Right lobe of liver (tissue), 6 donors: ENCODE results near the gene ZNF573. TPM values are rescaled to one million over a fixed set of nuclear protein-coding genes. Genes with fewer than 3 reads are reported as not detected.

ENCODE experiments used
- ATAC-seq, 4 donors: fragments of 200-7000 bp; cut with Tn5 transposase; one replicate each; pipeline ENCODE4 v1.9.1; 2020; ENCODE audit warnings: mild to moderate bottlenecking in 4 of 4, moderate library complexity in 4 of 4
- DNase-seq, 3 donors: peaks; one replicate each; pipeline ENCODE4 v3.0.0-alpha.2; 2020
- H3K27ac ChIP-seq, 3 donors: fragments of 200-600 bp; one replicate each; pipeline ENCODE4 v1.8.0; 2022
- H3K27me3 ChIP-seq, 2 donors: fragments of 200-600 bp; one replicate each; pipeline ENCODE4 v1.8.0; 2022
- H3K36me3 ChIP-seq, 4 donors: fragments of 200-600 bp; sonication (generic) in 1 of 4; one replicate each; pipeline versions ENCODE4 v1.5.1 to v1.8.0; 2017 to 2022; ENCODE audit warnings: control low read depth in 1 of 4
- H3K4me1 ChIP-seq, 4 donors: fragments of 200-600 bp; sonication (generic) in 1 of 4; one replicate each; pipeline versions ENCODE4 v1.5.1 to v1.8.0; 2017 to 2022; ENCODE audit warnings: control low read depth in 1 of 4
- H3K4me3 ChIP-seq, 3 donors: fragments of 200-600 bp; one replicate each; pipeline ENCODE4 v1.8.0; 2022
- H3K9me3 ChIP-seq, 4 donors: fragments of 200-600 bp; sonication (generic) in 1 of 4; one replicate each; pipeline versions ENCODE4 v1.5.1 to v1.8.0; 2017 to 2022; ENCODE audit warnings: control low read depth in 1 of 4
- POLR2A ChIP-seq: fragments of 450-650 bp; IDR thresholded peaks from one replicate; pipeline ENCODE4 v1.6.1; 2017; ENCODE audit warnings: antibody characterized with exemption, mild to moderate bottlenecking
- WGBS: methylation state at CpG from one replicate; pipeline ENCODE4 v1.1.6; 2018; ENCODE audit warnings: low coverage, low lambda C conversion rate; ENCODE audit not compliant: insufficient coverage; ENCODE audit errors: missing lambda C conversion rate; 5-methylcytosine and 5-hydroxymethylcytosine counted together
- intact Hi-C, 2 donors: fragments of 100-400 bp; cut with DNase I; formaldehyde crosslinking; loops; one replicate each; pipeline versions ENCODE4 v1.11.2 to v1.14.1; 2022
- small RNA-seq, 2 experiments: library from RNA; depleted of rRNA; stranded (forward); fragments of <200 nt; gene quantifications; one replicate each; pipeline ENCODE3, GENCODE V24; 2016
- total RNA-seq, 6 experiments: library from RNA; depleted of rRNA in 2 of 6; stranded (reverse); fragments of >200 nt in 2 of 6; fragmentation: NEBNext Ultra II Directional in 3 of 6; extraction: Animal tissue kit (Norgen Biotek cat#: 25700) in 3 of 6; gene quantifications; one replicate each; pipeline versions ENCODE4 v1.1.0 to v1.2.4, GENCODE V29; 2016 to 2023
- TF ChIP-seq, protein P1 (sequence below), 4 donors: fragments of 200-600 bp in 3 of 4; fragments of 450-650 bp in 1 of 4; IDR thresholded peaks; one replicate each; pipeline versions ENCODE4 v1.5.1 to v1.8.0; 2016 to 2022; ENCODE audit warnings: antibody characterized with exemption in 4 of 4, mild to moderate bottlenecking in 2 of 4
- donor health status: DM: no; HTN: yes; CAD: no.
- donor health status: DM: no; HTN: no; CAD: no.
- donor health status: DM: no; HTN: no; CAD: no.
- donor health status: DM: no; HTN: yes; CAD: no.
- donor health status: DM: no; HTN: yes; CAD: no.

Gene ZNF573
- total RNA-seq, 6 experiments from 2014 or later: 1.9 to 7.1 (median 3.3) TPM

DNA sequence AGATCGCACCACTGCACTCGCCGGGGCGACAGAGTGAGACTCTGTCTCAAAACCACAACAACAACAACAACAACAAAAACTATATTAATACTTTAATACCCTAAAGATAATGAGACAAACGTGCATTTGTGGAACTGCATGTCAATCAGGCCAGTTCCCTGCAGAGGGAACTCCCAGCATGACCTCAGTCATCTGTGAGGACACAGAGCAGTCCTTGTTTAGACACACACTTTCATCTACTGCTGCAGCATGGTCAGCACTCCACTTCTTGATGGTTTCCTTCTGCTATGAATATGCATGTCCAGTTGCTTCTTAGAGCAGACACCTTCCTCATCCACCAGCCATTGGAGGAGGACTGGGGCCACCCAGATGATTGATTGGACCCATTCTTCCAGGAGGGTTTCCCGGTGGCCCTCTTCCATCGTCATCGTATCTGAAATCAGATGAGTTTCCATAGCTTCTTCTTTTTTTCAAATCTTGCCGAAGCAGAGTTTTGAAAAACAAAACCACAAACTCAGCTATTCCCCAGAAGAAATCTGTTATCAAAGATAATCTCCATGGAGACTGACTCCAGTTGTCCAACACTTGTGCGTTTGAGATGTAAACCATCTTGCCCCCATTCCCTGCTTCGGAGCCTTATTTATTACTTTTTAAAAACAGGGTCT lies 86.3 kb downstream of the ZNF573 start:
- no peak for ATAC-seq
- whole genome bisulfite sequencing: 45% methylated on average over 7 of the region's 11 CpGs
- TF ChIP-seq, protein P1, sequence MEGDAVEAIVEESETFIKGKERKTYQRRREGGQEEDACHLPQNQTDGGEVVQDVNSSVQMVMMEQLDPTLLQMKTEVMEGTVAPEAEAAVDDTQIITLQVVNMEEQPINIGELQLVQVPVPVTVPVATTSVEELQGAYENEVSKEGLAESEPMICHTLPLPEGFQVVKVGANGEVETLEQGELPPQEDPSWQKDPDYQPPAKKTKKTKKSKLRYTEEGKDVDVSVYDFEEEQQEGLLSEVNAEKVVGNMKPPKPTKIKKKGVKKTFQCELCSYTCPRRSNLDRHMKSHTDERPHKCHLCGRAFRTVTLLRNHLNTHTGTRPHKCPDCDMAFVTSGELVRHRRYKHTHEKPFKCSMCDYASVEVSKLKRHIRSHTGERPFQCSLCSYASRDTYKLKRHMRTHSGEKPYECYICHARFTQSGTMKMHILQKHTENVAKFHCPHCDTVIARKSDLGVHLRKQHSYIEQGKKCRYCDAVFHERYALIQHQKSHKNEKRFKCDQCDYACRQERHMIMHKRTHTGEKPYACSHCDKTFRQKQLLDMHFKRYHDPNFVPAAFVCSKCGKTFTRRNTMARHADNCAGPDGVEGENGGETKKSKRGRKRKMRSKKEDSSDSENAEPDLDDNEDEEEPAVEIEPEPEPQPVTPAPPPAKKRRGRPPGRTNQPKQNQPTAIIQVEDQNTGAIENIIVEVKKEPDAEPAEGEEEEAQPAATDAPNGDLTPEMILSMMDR (IDR thresholded peaks at IDR 0.05): no peak
- TF ChIP-seq POLR2A: no peak
- intact Hi-C loops: no loop called here
- no peak overlapping the region for H3K4me3 ChIP-seq
- no peak for DNase-seq
- no peaks in the 10 kb centered on the region for H3K27me3 ChIP-seq
- no peaks in the 10 kb centered on the region for H3K36me3 ChIP-seq
- H3K27ac ChIP-seq: no peak overlapping the region
- no peaks in the 10 kb centered on the region for H3K4me1 ChIP-seq
- H3K9me3 ChIP-seq: peaks cover 0 to 8% (median 0%) of the 10 kb centered on the region in 4 donors

DNA sequence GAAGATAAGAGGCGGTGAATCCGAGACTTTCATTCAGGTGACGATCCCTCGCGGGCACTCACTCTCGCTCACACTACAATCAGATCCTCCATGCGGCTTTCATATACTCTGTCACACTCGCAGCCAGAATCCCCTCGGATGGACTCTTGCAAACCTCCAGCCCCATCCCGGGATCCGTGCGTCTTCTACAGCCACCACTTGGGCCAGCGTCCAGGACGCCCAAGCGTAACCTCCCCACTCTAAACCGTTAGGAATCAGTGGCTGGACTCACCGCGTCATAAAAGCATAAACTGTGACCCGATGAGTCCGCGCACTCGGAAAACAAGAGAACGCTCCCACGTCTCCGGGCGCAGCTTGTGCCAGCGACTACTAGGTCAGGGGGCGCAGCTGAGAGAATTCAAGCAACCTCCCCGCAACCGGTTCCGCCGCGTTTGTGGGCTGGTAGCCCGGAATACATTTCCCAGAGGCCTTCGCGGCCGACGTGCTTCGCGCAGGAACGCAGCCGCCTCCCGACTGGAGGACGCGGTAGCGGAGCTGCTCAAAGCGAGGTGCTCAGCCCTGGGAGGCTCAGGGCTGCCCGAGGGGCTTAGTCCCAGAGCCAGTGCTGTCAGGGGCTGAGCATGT lies 87.4 kb downstream of the ZNF573 start:
- H3K27me3 ChIP-seq: no peaks in the 10 kb centered on the region
- H3K27ac ChIP-seq: peak overlapping the region in 2 of 3 donors; percentile 43 to 70
- no peaks in the 10 kb centered on the region for H3K36me3 ChIP-seq
- peak overlapping the region; percentile 32 to 47 (median 44) for H3K4me3 ChIP-seq
- 2% methylated on average over 9 of the region's 48 CpGs for WGBS
- DNase-seq (peak; percentile 62 to 80 (median 75)), ATAC-seq (peak; percentile 85 to 96 (median 92))
- TF ChIP-seq POLR2A: no peak
- TF ChIP-seq, protein P1 (IDR thresholded peaks at IDR 0.05): no peak
- intact Hi-C loops: no loop called here
- H3K9me3 ChIP-seq: peaks cover 0 to 4% (median 0%) of the 10 kb centered on the region in 4 donors
- no peaks in the 10 kb centered on the region for H3K4me1 ChIP-seq

Small RNA genes within 50 kb of the gene (small RNA-seq; reads per million reads assigned to genes)
- gene SELENOKP1: 0 reads per million in 2 experiments

Other genes with a start within 250 kb of the ZNF573 start
- 1 to 10 TPM; 1.2 to 3.0 (median 1.7) TPM for gene ZNF571, start 184.8 kb downstream of the ZNF573 start, total RNA-seq
- gene ZNF540, start 184.7 kb downstream of the ZNF573 start, total RNA-seq: 1 to 10 TPM in 4 of 6 experiments, under 1 TPM in 2; 0.37 to 2.1 (median 1.1) TPM
- gene ZFP30, start 124.1 kb downstream of the ZNF573 start, total RNA-seq: 1 to 10 TPM; 2.9 to 5.0 (median 4.0) TPM
- 1 to 10 TPM in 1 of 6 experiments, under 1 TPM in 5; 0.37 to 1.9 (median 0.79) TPM for gene ZNF607, start 59.8 kb downstream of the ZNF573 start, total RNA-seq
- not detected for gene WDR87, start 127.0 kb upstream of the ZNF573 start, total RNA-seq
- gene SIPA1L3, start 127.6 kb upstream of the ZNF573 start, total RNA-seq: 10 to 100 TPM in 5 of 6 experiments, 1 to 10 TPM in 1; 9.1 to 20.4 (median 14.9) TPM